ENCODE data around the gene HOXA13. TPM values are rescaled to one million over a fixed set of nuclear protein-coding genes. Genes with fewer than 3 reads are reported as not detected.

The HOXA13 gene
- total and polyA plus RNA-seq, 2 donors (not counting 1 experiment from before 2014, with no cell fraction given): not detected

GRCh38 chr7:27163288-27164044, 36.4 kb downstream of the HOXA13 start:
- ATAC-seq (ENCODE audit: low read depth) (no peak), DNase-seq (peak; percentile 46)
- 14% methylated on average over 17 of the region's 24 CpGs for WGBS (ENCODE audit: insufficient coverage)
- H4K20me1 ChIP-seq (ENCODE audit: control insufficient read depth, insufficient read depth, low read length, poor library complexity, severe bottlenecking): peaks cover 4% of the 10 kb centered on the region
- no peaks in the 10 kb centered on the region for H3K79me2 ChIP-seq (ENCODE audit: control insufficient read depth, insufficient read depth, low read length)
- no peak overlapping the region for H3K9ac ChIP-seq (ENCODE audit: low read length)
- no peak overlapping the region for H3K4me3 ChIP-seq (ENCODE audit: control extremely low read depth in 1 of 5, extremely low read depth in 1 of 5, insufficient read depth in 1 of 5, low read depth in 2 of 5, low read length in 4 of 5)
- H3K4me2 ChIP-seq (replicated peaks; ENCODE audit: low read depth, low read length, poor library complexity, severe bottlenecking): no peak overlapping the region
- Mint-ChIP-seq H3K27ac (peak overlapping the region; percentile 82), H3K4me1 (peaks cover 28% of the 10 kb centered on the region), H3K4me3 (peak overlapping the region; percentile 3), H3K9me3 (ENCODE audit: insufficient read depth) (no peaks in the 10 kb centered on the region), H3K27me3 (peaks cover 66% of the 10 kb centered on the region)
- no peak overlapping the region for H3K27ac ChIP-seq (ENCODE audit: low read length in 2 of 2)
- peaks cover 47 to 60% of the 10 kb centered on the region in 2 donors for H3K4me1 ChIP-seq (ENCODE audit: control insufficient read depth in 2 of 2, insufficient read depth in 2 of 2, low read length in 2 of 2)
- intact Hi-C loops (cut with micrococcal nuclease): loop anchor here (5.0 to 10.0 kb wide), 3 partner anchors 889 to 1086 kb away; no protein-coding TSS in a partner anchor
- no peak for TF ChIP-seq EZH2 (IDR thresholded peaks at IDR 0.05; ENCODE audit: borderline replicate concordance, insufficient read depth, low read depth, low read length, poor library complexity, severe bottlenecking)
- TF ChIP-seq, protein P1, sequence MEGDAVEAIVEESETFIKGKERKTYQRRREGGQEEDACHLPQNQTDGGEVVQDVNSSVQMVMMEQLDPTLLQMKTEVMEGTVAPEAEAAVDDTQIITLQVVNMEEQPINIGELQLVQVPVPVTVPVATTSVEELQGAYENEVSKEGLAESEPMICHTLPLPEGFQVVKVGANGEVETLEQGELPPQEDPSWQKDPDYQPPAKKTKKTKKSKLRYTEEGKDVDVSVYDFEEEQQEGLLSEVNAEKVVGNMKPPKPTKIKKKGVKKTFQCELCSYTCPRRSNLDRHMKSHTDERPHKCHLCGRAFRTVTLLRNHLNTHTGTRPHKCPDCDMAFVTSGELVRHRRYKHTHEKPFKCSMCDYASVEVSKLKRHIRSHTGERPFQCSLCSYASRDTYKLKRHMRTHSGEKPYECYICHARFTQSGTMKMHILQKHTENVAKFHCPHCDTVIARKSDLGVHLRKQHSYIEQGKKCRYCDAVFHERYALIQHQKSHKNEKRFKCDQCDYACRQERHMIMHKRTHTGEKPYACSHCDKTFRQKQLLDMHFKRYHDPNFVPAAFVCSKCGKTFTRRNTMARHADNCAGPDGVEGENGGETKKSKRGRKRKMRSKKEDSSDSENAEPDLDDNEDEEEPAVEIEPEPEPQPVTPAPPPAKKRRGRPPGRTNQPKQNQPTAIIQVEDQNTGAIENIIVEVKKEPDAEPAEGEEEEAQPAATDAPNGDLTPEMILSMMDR (IDR thresholded peaks at IDR 0.05): no peak
- H3K27me3 ChIP-seq (replicated peaks in 1 of 4; ENCODE audit: control extremely low read depth in 1 of 4, control insufficient read depth in 3 of 4, insufficient read depth in 4 of 4, low read length in 3 of 4): peaks cover 0 to 89% (median 75%) of the 10 kb centered on the region in 4 experiments
- H3K36me3 ChIP-seq (replicated peaks in 1 of 2; ENCODE audit: control extremely low read depth in 1 of 2, control insufficient read depth in 1 of 2, extremely low read depth in 1 of 2, insufficient read depth in 2 of 2, low read length in 1 of 2): no peaks in the 10 kb centered on the region
- ChIA-PET CTCF (interaction anchor here (0.8 to 4.0 kb wide), 12 partner anchors 14 to 1312 kb away, joined by 3 to 122 read pairs (median 4); partner anchors contain the start of genes HOXA3 and HOXA6), POLR2A (no interaction called here)
- no peak overlapping the region for H2AFZ ChIP-seq (ENCODE audit: insufficient read depth, low read depth, low read length, poor library complexity, severe bottlenecking)
- H3K9me3 ChIP-seq (ENCODE audit: control extremely low read depth in 1 of 3, control insufficient read depth in 2 of 3, insufficient read depth in 1 of 3, low read length in 2 of 3): peaks cover 0 to 73% (median 18%) of the 10 kb centered on the region in 3 donors
